ENCODE measurements around the gene CEBPZOS. TPM values are rescaled to one million over a fixed set of nuclear protein-coding genes. Genes with fewer than 3 reads are reported as not detected.
"Not testable (repeated sequence)": the region's sequence is repeated elsewhere in the genome, so short reads cannot be mapped to it uniquely, and the experiment has no call there.

The CEBPZOS gene
- total RNA-seq, 2 donors from 2014 or later, result 13.7 to 25.5 TPM

DNA sequence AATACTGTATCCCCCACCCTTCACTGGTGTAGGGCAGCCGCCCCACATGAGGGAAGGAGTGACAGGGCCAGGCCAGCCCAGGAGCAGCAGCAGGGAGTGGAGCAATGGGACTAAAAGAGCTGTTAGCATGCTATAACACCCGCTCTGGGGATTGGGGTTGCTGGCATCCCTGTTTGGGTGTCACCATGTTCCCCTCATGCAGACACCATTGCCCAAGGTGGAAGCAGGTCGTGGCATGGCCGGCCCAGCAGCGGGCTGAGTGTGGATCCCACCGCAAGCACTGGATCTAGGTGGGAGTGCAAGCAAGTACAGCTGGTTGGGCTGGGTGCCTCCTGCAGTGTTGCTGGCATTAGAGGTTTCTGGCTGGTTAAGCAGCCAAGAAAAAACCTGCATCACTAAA, 4.5 kb upstream of the CEBPZOS start:
- no peak for ATAC-seq (ENCODE audit: insufficient number of reproducible peaks, low FRiP score, low read depth)
- Histone ChIP-seq H3K4me1 (ENCODE audit: control insufficient read depth in 1 of 2, low read depth in 2 of 2) (peaks cover 0 to 7% of the 10 kb centered on the region in 2 donors), H3K9me3 (no peaks in the 10 kb centered on the region), H3K4me3 (no peak overlapping the region), H3K27ac (no peak overlapping the region), H3K27me3 (replicated peaks; ENCODE audit: insufficient read depth) (no peaks in the 10 kb centered on the region), H3K36me3 (no peaks in the 10 kb centered on the region)
- DNase-seq (ENCODE audit: low spot score), result no peak
- TF ChIP-seq, protein P1, sequence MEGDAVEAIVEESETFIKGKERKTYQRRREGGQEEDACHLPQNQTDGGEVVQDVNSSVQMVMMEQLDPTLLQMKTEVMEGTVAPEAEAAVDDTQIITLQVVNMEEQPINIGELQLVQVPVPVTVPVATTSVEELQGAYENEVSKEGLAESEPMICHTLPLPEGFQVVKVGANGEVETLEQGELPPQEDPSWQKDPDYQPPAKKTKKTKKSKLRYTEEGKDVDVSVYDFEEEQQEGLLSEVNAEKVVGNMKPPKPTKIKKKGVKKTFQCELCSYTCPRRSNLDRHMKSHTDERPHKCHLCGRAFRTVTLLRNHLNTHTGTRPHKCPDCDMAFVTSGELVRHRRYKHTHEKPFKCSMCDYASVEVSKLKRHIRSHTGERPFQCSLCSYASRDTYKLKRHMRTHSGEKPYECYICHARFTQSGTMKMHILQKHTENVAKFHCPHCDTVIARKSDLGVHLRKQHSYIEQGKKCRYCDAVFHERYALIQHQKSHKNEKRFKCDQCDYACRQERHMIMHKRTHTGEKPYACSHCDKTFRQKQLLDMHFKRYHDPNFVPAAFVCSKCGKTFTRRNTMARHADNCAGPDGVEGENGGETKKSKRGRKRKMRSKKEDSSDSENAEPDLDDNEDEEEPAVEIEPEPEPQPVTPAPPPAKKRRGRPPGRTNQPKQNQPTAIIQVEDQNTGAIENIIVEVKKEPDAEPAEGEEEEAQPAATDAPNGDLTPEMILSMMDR (IDR thresholded peaks at IDR 0.05), result no peak

DNA sequence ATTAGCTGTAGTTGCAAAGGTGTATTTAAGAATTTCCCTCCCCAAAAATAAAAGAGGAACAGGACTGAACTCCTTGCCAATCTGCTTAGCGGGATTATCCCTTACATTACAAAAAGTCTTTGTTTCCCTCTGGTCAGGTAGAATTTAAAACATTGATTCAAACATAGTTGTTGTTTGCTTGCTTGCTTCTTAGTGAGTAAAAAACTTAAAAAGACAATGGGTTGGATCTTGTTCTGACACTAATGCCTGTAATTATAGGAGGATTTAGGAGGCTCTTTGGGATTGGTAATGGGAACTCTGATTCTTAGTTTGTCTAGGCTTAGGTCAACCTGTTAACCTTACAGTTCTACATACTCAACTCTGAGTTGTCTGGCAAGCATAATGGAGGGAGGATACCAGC, 3.7 kb upstream of the CEBPZOS start:
- DNase-seq (ENCODE audit: low spot score) (no peak), ATAC-seq (ENCODE audit: insufficient number of reproducible peaks, low FRiP score, low read depth) (no peak)
- Histone ChIP-seq H3K4me1 (ENCODE audit: control insufficient read depth in 1 of 2, low read depth in 2 of 2) (peaks cover 5 to 13% of the 10 kb centered on the region in 2 donors), H3K36me3 (no peaks in the 10 kb centered on the region), H3K9me3 (no peaks in the 10 kb centered on the region), H3K27ac (no peak overlapping the region), H3K4me3 (no peak overlapping the region), H3K27me3 (replicated peaks; ENCODE audit: insufficient read depth) (no peaks in the 10 kb centered on the region)
- TF ChIP-seq, protein P1 (IDR thresholded peaks at IDR 0.05), result no peak

DNA sequence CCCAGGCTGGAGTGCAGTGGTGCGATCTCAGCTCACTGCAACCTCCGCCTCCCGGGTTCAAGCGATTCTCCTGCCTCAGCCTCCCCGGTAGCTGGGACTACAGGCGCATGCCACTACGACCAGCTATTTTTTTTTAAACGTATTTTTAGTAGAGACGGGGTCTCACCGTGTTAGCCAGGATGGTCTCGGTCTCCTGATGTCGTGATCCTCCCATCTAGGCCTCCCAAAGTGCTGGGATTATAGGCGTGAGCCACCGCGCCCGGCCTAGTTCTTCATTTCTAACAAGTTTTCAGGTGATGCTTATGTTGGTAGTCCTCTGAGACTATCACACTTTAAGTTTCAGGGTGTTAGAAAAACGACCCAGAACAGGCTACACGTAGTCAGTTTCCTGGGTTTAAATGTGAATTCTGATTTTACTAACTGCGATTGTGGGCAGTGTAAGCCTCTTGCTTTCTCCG, 405 bp upstream of the CEBPZOS start:
- not testable (repeated sequence) for H3K36me3 ChIP-seq; H3K27me3 ChIP-seq (replicated peaks; ENCODE audit: insufficient read depth); DNase-seq (ENCODE audit: low spot score); H3K9me3 ChIP-seq
- H3K27ac ChIP-seq, result peak overlapping the region; percentile 83
- peak; percentile 16 for ATAC-seq (ENCODE audit: insufficient number of reproducible peaks, low FRiP score, low read depth)
- peaks cover 12 to 18% of the 10 kb centered on the region in 2 donors for H3K4me1 ChIP-seq (ENCODE audit: control insufficient read depth in 1 of 2, low read depth in 2 of 2)
- peak overlapping the region; percentile 74 for H3K4me3 ChIP-seq

DNA sequence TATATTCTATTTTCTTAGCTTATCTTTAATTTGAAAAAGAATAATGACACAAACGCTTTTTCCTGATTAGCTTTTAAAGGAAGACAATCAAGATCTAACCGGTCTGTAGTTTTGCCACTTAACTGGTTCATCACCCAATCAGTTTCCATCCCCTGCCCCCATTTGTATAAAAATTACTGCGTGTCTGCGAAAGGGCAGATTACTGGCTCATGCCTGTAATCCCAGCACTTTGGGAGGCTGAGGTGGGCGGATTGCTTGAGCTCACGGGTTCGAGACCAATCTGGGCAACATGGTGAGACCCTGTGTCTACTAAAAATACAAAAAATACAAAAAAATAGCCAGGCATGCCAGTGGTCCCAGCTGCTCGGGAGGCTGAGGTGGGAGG, 2.4 kb downstream of the CEBPZOS start:
- peaks cover 24% of the 10 kb centered on the region for H3K36me3 ChIP-seq
- H3K27me3 ChIP-seq (replicated peaks; ENCODE audit: insufficient read depth), result no peaks in the 10 kb centered on the region
- H3K4me3 ChIP-seq, result no peak overlapping the region
- DNase-seq (ENCODE audit: low spot score) (no peak), ATAC-seq (ENCODE audit: insufficient number of reproducible peaks, low FRiP score, low read depth) (no peak)
- H3K9me3 ChIP-seq, result peaks cover 4% of the 10 kb centered on the region
- TF ChIP-seq, protein P1 (IDR thresholded peaks at IDR 0.05), result no peak
- H3K4me1 ChIP-seq (ENCODE audit: control insufficient read depth in 1 of 2, low read depth in 2 of 2), result peaks cover 12 to 13% of the 10 kb centered on the region in 2 donors
- H3K27ac ChIP-seq, result no peak overlapping the region

DNA sequence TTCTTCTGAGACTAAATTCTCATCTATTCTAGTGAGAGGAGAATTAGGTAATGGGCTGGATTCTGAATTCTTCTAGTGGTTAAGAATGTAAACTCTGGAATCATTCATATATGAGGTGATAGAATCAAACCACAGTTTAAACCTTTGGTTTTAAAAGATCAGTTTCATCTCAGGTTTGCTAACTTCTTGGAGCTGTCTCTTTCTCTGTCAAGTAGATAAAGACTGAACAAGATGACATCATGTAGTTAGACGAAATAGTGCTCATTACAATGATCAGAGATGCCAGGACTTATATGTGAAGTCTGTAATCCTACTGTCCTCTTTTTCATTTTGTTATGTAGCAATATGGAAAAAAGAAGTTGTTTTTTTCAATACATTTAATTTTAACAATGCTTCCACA, 4.9 kb downstream of the CEBPZOS start:
- DNase-seq (ENCODE audit: low spot score) (no peak), ATAC-seq (ENCODE audit: insufficient number of reproducible peaks, low FRiP score, low read depth) (no peak)
- no peak overlapping the region for H3K27ac ChIP-seq
- H3K36me3 ChIP-seq, result peaks cover 38% of the 10 kb centered on the region
- H3K9me3 ChIP-seq, result peaks cover 5% of the 10 kb centered on the region
- H3K4me1 ChIP-seq (ENCODE audit: control insufficient read depth in 1 of 2, low read depth in 2 of 2), result peaks cover 10 to 12% of the 10 kb centered on the region in 2 donors
- no peak overlapping the region for H3K4me3 ChIP-seq
- no peaks in the 10 kb centered on the region for H3K27me3 ChIP-seq (replicated peaks; ENCODE audit: insufficient read depth)
- TF ChIP-seq, protein P1 (IDR thresholded peaks at IDR 0.05), result no peak

DNA sequence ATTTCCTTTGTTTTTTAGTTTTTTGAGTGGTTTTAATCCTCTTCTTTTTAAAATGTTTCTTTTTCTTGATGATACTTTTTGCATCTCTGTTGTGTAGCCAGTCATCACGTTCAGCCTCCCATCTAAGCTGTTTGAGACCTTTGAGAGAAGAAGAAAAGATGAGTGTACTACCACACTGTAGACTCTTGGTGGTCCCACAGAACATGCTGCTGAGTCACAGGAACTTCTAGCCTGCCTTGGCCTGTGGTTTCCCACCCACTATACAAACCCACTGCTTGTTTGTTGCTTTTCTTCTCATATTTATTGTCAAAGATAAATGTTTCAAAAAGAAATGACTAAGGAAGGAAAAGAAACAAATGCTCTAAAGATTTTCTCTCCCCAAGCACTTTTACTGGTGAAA, 5.5 kb downstream of the CEBPZOS start:
- H3K36me3 ChIP-seq, result peaks cover 44% of the 10 kb centered on the region
- TF ChIP-seq, protein P1 (IDR thresholded peaks at IDR 0.05), result no peak
- H3K27ac ChIP-seq, result no peak overlapping the region
- ATAC-seq (ENCODE audit: insufficient number of reproducible peaks, low FRiP score, low read depth) (no peak), DNase-seq (ENCODE audit: low spot score) (no peak)
- H3K27me3 ChIP-seq (replicated peaks; ENCODE audit: insufficient read depth), result no peaks in the 10 kb centered on the region
- peaks cover 5% of the 10 kb centered on the region for H3K9me3 ChIP-seq
- peaks cover 10 to 12% of the 10 kb centered on the region in 2 donors for H3K4me1 ChIP-seq (ENCODE audit: control insufficient read depth in 1 of 2, low read depth in 2 of 2)
- no peak overlapping the region for H3K4me3 ChIP-seq

Measured in thoracic aorta (tissue), 2 donors.